HCT116 (cell line): ENCODE results near the gene PIP4P1. TPM values are rescaled to one million over a fixed set of nuclear protein-coding genes. Genes with fewer than 3 reads are reported as not detected.

Source experiments
- ATAC-seq: fragments of 200-7000 bp; cut with Tn5 transposase; 2 replicates; pipeline ENCODE4 v1.9.1; 2020; ENCODE audit warnings: mild to moderate bottlenecking, moderate library complexity
- BruUV-seq: library from RNA; stranded (reverse); fragments of 400-500 nt; replicated peaks from 2 replicates; lab custom pipeline; 2021; lab: Mats Ljungman, UMichigan
- CTCF ChIA-PET: fragments of 300-600 bp; sonication (Branson Sonifier 250); formaldehyde crosslinking; loops from one replicate; lab custom pipeline; 2021; ENCODE audit warnings: antibody characterized with exemption; lab: Charles Lee
- POLR2A ChIA-PET: fragments of 300-600, 350-600 bp; sonication (Branson Sonifier 250); formaldehyde crosslinking; loops from one replicate; lab custom pipeline; 2021; ENCODE audit warnings: antibody characterized with exemption; lab: Charles Lee
- RAD21 ChIA-PET, 2 experiments: fragments of 300-600 bp; sonication (Branson Sonifier 250); formaldehyde crosslinking; loops; one replicate each; lab custom pipeline; 2023; ENCODE audit warnings: low total read pairs in 2 of 2; ENCODE audit not compliant: uncharacterized antibody in 2 of 2, unreplicated experiment in 2 of 2, low non-redundant PET in 1 of 2; lab: Charles Lee
- DNase-seq: peaks from one replicate; pipeline ENCODE4 v3.0.0-alpha.2; 2010; ENCODE audit warnings: low read depth, low spot score
- H2AFZ ChIP-seq: fragments of 200-600 bp; shearing (Covaris generic), sonication (generic); 2 replicates; pipeline ENCODE4 v1.6.1; 2017; ENCODE audit warnings: low read depth, mixed run types, mixed read lengths, antibody characterized with exemption, low read length; ENCODE audit not compliant: poor library complexity, severe bottlenecking
- H3K27ac ChIP-seq: 2 replicates; pipeline ENCODE4 v1.5.1; 2012; ENCODE audit warnings: low read depth, low read length
- H3K27me3 ChIP-seq: fragments of 200-600 bp; sonication (generic); 2 replicates; pipeline ENCODE4 v1.6.1; 2016; ENCODE audit warnings: mixed run types, low read length, mixed read lengths; ENCODE audit not compliant: insufficient read depth
- H3K36me3 ChIP-seq, 2 experiments: fragments of 200-500 bp in 1 of 2; fragments of 200-600 bp in 1 of 2; sonication (Bioruptor generic) in 1 of 2; sonication (generic) in 1 of 2; 2 replicates each; pipeline versions ENCODE4 v1.5.1 to v1.6.1; 2014 to 2016; ENCODE audit warnings: low read length in 2 of 2, inconsistent platforms in 1 of 2, mixed read lengths in 1 of 2, mixed run types in 1 of 2; ENCODE audit not compliant: insufficient read depth in 2 of 2, control insufficient read depth in 1 of 2
- H3K4me1 ChIP-seq, 2 experiments: fragments of 200-600 bp in 1 of 2; sonication (generic) in 1 of 2; 2 replicates each; pipeline versions ENCODE4 v1.5.1 to v1.6.1; 2012 to 2017; ENCODE audit warnings: low read length in 2 of 2, inconsistent platforms in 1 of 2, mild to moderate bottlenecking in 1 of 2, mixed read lengths in 1 of 2, mixed run types in 1 of 2, moderate library complexity in 1 of 2; ENCODE audit not compliant: insufficient read depth in 2 of 2, control insufficient read depth in 1 of 2
- H3K4me2 ChIP-seq: fragments of 200-600 bp; sonication (generic); 2 replicates; pipeline ENCODE4 v1.6.1; 2017; ENCODE audit warnings: mixed run types, low read length, mixed read lengths
- H3K4me3 ChIP-seq, 2 experiments: fragments of 200-600 bp in 1 of 2; sonication (generic) in 1 of 2; replicated peaks in 1 of 2; 2 replicates each; pipeline ENCODE4 v1.5.1; 2011 to 2016; ENCODE audit warnings: low read length in 2 of 2, control low read depth in 1 of 2, low read depth in 1 of 2, mild to moderate bottlenecking in 1 of 2, mixed read lengths in 1 of 2, mixed run types in 1 of 2
- H3K79me2 ChIP-seq: fragments of 200-600 bp; sonication (generic); 2 replicates; pipeline ENCODE4 v1.6.1; 2017; ENCODE audit warnings: mild to moderate bottlenecking, mixed run types, low read length, moderate library complexity, mixed read lengths; ENCODE audit not compliant: insufficient read depth
- H3K9ac ChIP-seq: fragments of 200-600 bp; sonication (generic); 2 replicates; pipeline ENCODE4 v1.6.1; 2016; ENCODE audit warnings: low read length, mixed read lengths
- H3K9me2 ChIP-seq: fragments of 200-600 bp; sonication (generic), shearing (Covaris generic); 2 replicates; pipeline ENCODE4 v1.6.1; 2017; ENCODE audit warnings: mixed run types, mild to moderate bottlenecking, moderate library complexity; ENCODE audit not compliant: insufficient read depth
- H3K9me3 ChIP-seq, 2 experiments: fragments of 200-500 bp in 1 of 2; fragments of 200-600 bp in 1 of 2; sonication (Bioruptor generic) in 1 of 2; sonication (generic) in 1 of 2; 2 replicates each; pipeline ENCODE4 v1.6.1; 2014 to 2017; ENCODE audit warnings: low read length in 2 of 2, mixed read lengths in 2 of 2, inconsistent platforms in 1 of 2, low read depth in 1 of 2, mild to moderate bottlenecking in 1 of 2, mixed run types in 1 of 2, moderate library complexity in 1 of 2; ENCODE audit not compliant: control insufficient read depth in 1 of 2, insufficient read depth in 1 of 2
- H4K20me1 ChIP-seq: fragments of 200-600 bp; sonication (generic), shearing (Covaris generic); 2 replicates; pipeline ENCODE4 v1.6.1; 2017; ENCODE audit warnings: mixed run types, mild to moderate bottlenecking, moderate library complexity; ENCODE audit not compliant: insufficient read depth
- CBX3 ChIP-seq: IDR thresholded peaks from 2 replicates; pipeline ENCODE4 v1.6.1; 2012; ENCODE audit warnings: low read depth
- CEBPB ChIP-seq: IDR thresholded peaks from 2 replicates; pipeline ENCODE4 v1.6.1; 2012; ENCODE audit warnings: low read depth
- EGR1 ChIP-seq: IDR thresholded peaks from 2 replicates; pipeline ENCODE4 v1.6.1; 2012; ENCODE audit warnings: low read depth
- ELF1 ChIP-seq: IDR thresholded peaks from 2 replicates; pipeline ENCODE4 v1.6.1; 2012; ENCODE audit warnings: low read depth, borderline replicate concordance
- EZH2 ChIP-seq: fragments of 200-600 bp; sonication (generic); IDR thresholded peaks from 2 replicates; pipeline ENCODE4 v1.6.1; 2017; ENCODE audit warnings: antibody characterized with exemption, mixed run types
- EZH2phosphoT487 ChIP-seq: fragments of 200-600 bp; IDR thresholded peaks from 2 replicates; pipeline ENCODE4 v1.6.1; 2018; ENCODE audit warnings: antibody characterized with exemption, borderline replicate concordance
- FOSL1 ChIP-seq: IDR thresholded peaks from 2 replicates; pipeline ENCODE4 v1.6.1; 2012; ENCODE audit warnings: low read depth
- JUND ChIP-seq: IDR thresholded peaks from 2 replicates; pipeline ENCODE4 v1.6.1; 2012
- POLR2A ChIP-seq: IDR thresholded peaks from 2 replicates; pipeline ENCODE4 v1.7.0; 2011; ENCODE audit warnings: borderline replicate concordance; ENCODE audit not compliant: insufficient read depth, insufficient read length; ENCODE audit errors: extremely low read depth
- POLR2AphosphoS5 ChIP-seq: IDR thresholded peaks from 2 replicates; pipeline ENCODE4 v1.6.1; 2011; ENCODE audit warnings: mild to moderate bottlenecking, low read depth, low read length, moderate library complexity
- RAD21 ChIP-seq: IDR thresholded peaks from 2 replicates; pipeline ENCODE4 v1.6.1; 2012; ENCODE audit warnings: low read depth, mild to moderate bottlenecking
- SIN3A ChIP-seq: IDR thresholded peaks from 2 replicates; pipeline ENCODE4 v1.6.1; 2012; ENCODE audit warnings: low read depth
- SP1 ChIP-seq: IDR thresholded peaks from 2 replicates; pipeline ENCODE4 v1.6.1; 2012; ENCODE audit warnings: low read depth
- SRF ChIP-seq: IDR thresholded peaks from 2 replicates; pipeline ENCODE4 v1.6.1; 2012; ENCODE audit warnings: low read depth
- YY1 ChIP-seq: IDR thresholded peaks from 2 replicates; pipeline ENCODE4 v1.6.1; 2011; ENCODE audit warnings: low read length, low read depth, moderate library complexity, mild to moderate bottlenecking; ENCODE audit not compliant: insufficient replicate concordance; ENCODE audit errors: extremely low read depth
- ZFX ChIP-seq: fragments of 450-650 bp; IDR thresholded peaks from 2 replicates; pipeline ENCODE4 v1.6.1; 2017
- ZNF274 ChIP-seq: fragments of 200-500 bp; sonication (Bioruptor generic); IDR thresholded peaks from 2 replicates; pipeline ENCODE4 v1.6.1; 2014; ENCODE audit warnings: mild to moderate bottlenecking, low read depth, low read length, inconsistent platforms
- intact Hi-C: fragments of 100-400 bp; cut with micrococcal nuclease; formaldehyde crosslinking; loops from 2 replicates; pipeline ENCODE4 v1.10.0; 2022
- total RNA-seq: library from RNA; stranded (reverse); gene quantifications from one replicate; pipeline ENCODE4 v1.2.1, GENCODE V29; 2021; ENCODE audit not compliant: unreplicated experiment
- TF ChIP-seq, protein P1 (sequence below): IDR thresholded peaks from 2 replicates; pipeline ENCODE4 v1.6.1; 2011; ENCODE audit warnings: mild to moderate bottlenecking, low read length, moderate library complexity; ENCODE audit not compliant: insufficient replicate concordance; ENCODE audit errors: extremely low read depth
- TF ChIP-seq, protein P2 (sequence below): IDR thresholded peaks from 2 replicates; pipeline ENCODE4 v1.6.1; 2012

The PIP4P1 gene
- total RNA-seq, 1 experiment from 2014 or later: 35.4 TPM

- ChIA-PET RAD21 (no interaction called here), CTCF (no interaction called here), POLR2A (no interaction called here)
- Histone ChIP-seq H3K36me3 (peaks cover 1 to 7% of the 10 kb centered on the region in 2 experiments; a peak in 2 of 4 replicates), H4K20me1 (no peaks in the 10 kb centered on the region), H3K4me3 (no peak overlapping the region), H3K4me2 (no peak overlapping the region), H3K27me3 (no peaks in the 10 kb centered on the region), H3K9me2 (no peaks in the 10 kb centered on the region), H3K79me2 (no peaks in the 10 kb centered on the region), H3K9ac (no peak overlapping the region), H2AFZ (no peak overlapping the region), H3K4me1 (peaks cover 0 to under 1% of the 10 kb centered on the region in 2 experiments; a peak in 1 of 4 replicates), H3K9me3 (no peaks in the 10 kb centered on the region), H3K27ac (no peak overlapping the region)
- DNase-seq (no peak), ATAC-seq (no peak)
- no peak for TF ChIP-seq ZNF274
- TF ChIP-seq RAD21: no peak
- TF ChIP-seq ELF1: no peak
- TF ChIP-seq, protein P1, sequence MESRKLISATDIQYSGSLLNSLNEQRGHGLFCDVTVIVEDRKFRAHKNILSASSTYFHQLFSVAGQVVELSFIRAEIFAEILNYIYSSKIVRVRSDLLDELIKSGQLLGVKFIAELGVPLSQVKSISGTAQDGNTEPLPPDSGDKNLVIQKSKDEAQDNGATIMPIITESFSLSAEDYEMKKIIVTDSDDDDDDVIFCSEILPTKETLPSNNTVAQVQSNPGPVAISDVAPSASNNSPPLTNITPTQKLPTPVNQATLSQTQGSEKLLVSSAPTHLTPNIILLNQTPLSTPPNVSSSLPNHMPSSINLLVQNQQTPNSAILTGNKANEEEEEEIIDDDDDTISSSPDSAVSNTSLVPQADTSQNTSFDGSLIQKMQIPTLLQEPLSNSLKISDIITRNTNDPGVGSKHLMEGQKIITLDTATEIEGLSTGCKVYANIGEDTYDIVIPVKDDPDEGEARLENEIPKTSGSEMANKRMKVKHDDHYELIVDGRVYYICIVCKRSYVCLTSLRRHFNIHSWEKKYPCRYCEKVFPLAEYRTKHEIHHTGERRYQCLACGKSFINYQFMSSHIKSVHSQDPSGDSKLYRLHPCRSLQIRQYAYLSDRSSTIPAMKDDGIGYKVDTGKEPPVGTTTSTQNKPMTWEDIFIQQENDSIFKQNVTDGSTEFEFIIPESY: no peak
- TF ChIP-seq EZH2: no peak
- TF ChIP-seq SRF: no peak
- TF ChIP-seq EZH2phosphoT487: no peak
- TF ChIP-seq FOSL1: no peak
- TF ChIP-seq YY1: no peak
- no peak for TF ChIP-seq EGR1
- TF ChIP-seq ZFX: no peak
- no peak for TF ChIP-seq POLR2A
- no peak for TF ChIP-seq CBX3
- TF ChIP-seq SIN3A: no peak
- no peak for TF ChIP-seq JUND
- TF ChIP-seq CEBPB: no peak
- TF ChIP-seq SP1: no peak
- TF ChIP-seq POLR2AphosphoS5: no peak
- TF ChIP-seq, protein P2, sequence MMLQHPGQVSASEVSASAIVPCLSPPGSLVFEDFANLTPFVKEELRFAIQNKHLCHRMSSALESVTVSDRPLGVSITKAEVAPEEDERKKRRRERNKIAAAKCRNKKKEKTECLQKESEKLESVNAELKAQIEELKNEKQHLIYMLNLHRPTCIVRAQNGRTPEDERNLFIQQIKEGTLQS: no peak
- intact Hi-C loops: no loop called here
- no TSS peak for BruUV-seq
Observed at GRCh38 chr14:20441461-20441860, 19.8 kb downstream of the PIP4P1 start.
